ENCODE measurements around the gene MYO1D.
"Not testable (repeated sequence)": the region's sequence is repeated elsewhere in the genome, so short reads cannot be mapped to it uniquely, and the experiment has no call there.

Gene MYO1D

DNA sequence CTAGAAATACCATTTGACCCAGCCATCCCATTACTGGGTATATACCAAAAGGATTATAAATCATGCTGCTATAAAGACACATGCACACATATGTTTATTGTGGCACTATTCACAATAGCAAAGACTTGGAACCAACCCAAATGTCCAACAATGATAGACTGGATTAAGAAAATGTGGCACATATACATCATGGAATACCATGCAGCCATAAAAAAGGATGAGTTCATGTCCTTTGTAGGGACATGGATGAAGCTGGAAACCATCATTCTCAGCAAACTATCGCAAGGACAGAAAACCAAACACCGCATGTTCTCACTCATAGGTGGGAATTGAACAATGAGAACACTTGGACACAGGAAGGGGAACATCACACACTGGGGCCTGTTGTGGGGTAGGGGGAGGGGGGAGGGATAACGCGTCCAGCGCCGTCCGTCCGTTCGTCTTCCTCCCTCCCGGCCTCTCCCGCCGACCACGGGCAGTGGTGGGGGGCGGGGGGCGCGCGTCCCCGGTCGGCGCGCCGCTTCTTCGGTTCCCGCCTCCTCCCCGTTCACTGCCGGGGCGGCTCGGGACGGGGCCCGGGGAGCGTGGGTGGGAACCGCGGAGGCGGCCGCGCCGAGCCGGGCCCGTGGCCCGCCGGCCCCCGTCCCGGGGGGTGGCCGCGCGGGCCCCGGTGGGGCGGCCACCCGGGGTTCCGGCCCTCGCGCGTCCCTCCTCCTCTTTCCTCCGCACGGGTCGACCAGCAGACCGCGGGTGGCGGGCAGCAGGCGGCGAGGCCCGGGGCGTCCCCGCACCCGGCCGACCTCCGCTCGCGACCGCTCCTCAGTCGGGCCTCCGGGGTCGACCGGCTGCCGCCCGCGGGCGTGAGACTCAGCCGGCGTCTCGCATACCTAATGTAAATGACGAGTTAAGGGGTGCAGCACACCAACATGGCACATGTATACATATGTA lies 54.7 kb downstream of the MYO1D start:
- not testable (repeated sequence) for H3K4me1 Mint-ChIP-seq; H3K9me3 Mint-ChIP-seq; H3K27ac Mint-ChIP-seq; DNase-seq (ENCODE audit: low spot score in 2 of 2); H3K36me3 Mint-ChIP-seq; H3K4me3 Mint-ChIP-seq; ATAC-seq

DNA sequence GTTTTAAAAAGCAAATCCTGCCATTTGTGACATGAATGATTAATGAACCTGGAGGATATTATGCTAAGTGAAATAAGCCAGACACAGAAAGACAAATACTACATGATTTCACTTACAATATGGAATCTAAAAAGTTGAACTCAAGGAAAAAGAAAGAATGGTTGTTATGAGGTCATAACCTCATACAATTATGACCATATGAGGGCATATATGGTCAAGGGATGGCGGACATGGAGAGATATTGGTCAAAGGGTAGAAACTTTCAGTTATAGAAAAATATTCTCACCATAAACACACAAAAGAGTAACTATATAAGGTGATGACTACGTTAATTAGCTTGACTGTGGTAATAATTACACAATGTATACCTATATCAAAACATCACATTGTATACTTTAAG lies 56.5 kb downstream of the MYO1D start:
- ATAC-seq = no peak
- Mint-ChIP-seq H3K27ac (no peak overlapping the region), H3K36me3 (no peaks in the 10 kb centered on the region), H3K4me1 (no peaks in the 10 kb centered on the region), H3K9me3 (no peaks in the 10 kb centered on the region), H3K4me3 (no peak overlapping the region)
- no peak for DNase-seq (ENCODE audit: low spot score in 2 of 2)

- H3K36me3 Mint-ChIP-seq = no peaks in the 10 kb centered on the region
- no peaks in the 10 kb centered on the region for H3K9me3 Mint-ChIP-seq
- H3K4me3 Mint-ChIP-seq = no peak overlapping the region
- no peak overlapping the region for H3K27ac Mint-ChIP-seq
- ATAC-seq (no peak), DNase-seq (ENCODE audit: low spot score in 2 of 2) (no peak)
- H3K4me1 Mint-ChIP-seq = no peaks in the 10 kb centered on the region
These were observed 57.1 kb downstream of the MYO1D start for GRCh38 chr17:32819787-32820186.

GRCh38 chr17:32819035-32819434 lies 57.9 kb downstream of the MYO1D start:
- no peak overlapping the region for H3K27ac Mint-ChIP-seq
- DNase-seq (ENCODE audit: low spot score in 2 of 2) = no peak

GRCh38 chr17:32815460-32815859 lies 61.5 kb downstream of the MYO1D start:
- no peak for ATAC-seq
- no peak for DNase-seq (ENCODE audit: low spot score in 2 of 2)
- Mint-ChIP-seq H3K27ac (no peak overlapping the region), H3K4me1 (peaks cover 4% of the 10 kb centered on the region), H3K9me3 (no peaks in the 10 kb centered on the region), H3K36me3 (no peaks in the 10 kb centered on the region), H3K4me3 (no peak overlapping the region)

More at GRCh38 chr17:32819035-32819434, 57.9 kb downstream of the MYO1D start:
- no peaks in the 10 kb centered on the region for H3K9me3 Mint-ChIP-seq
- H3K36me3 Mint-ChIP-seq = no peaks in the 10 kb centered on the region
- no peaks in the 10 kb centered on the region for H3K4me1 Mint-ChIP-seq
- no peak overlapping the region for H3K4me3 Mint-ChIP-seq
- peak; percentile 51 for ATAC-seq

DNA sequence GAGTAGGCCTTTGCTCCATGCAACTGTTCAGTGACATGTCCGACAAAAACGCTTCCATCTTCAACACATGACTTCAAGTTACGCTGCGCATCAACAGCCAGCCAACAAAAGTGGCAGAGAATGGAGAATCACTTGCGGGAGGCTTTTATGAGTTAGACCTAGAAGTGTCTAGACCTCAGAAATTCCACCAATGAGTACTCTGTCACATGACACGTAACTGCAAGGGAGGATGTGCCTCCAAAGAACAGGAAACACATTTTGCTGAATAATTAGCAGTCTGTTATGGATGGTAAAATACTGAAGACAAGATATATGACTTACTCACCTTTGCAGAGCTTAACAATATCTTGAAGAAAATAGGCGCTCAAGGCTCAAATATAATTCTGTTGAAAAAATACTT lies 62.1 kb downstream of the MYO1D start:
- Mint-ChIP-seq H3K4me3 (no peak overlapping the region), H3K36me3 (no peaks in the 10 kb centered on the region), H3K9me3 (no peaks in the 10 kb centered on the region), H3K4me1 (peaks cover 8% of the 10 kb centered on the region), H3K27ac (no peak overlapping the region)
- no peak for DNase-seq (ENCODE audit: low spot score in 2 of 2)
- ATAC-seq = peak; percentile 44

- Mint-ChIP-seq H3K36me3 (no peaks in the 10 kb centered on the region), H3K9me3 (no peaks in the 10 kb centered on the region), H3K4me1 (peaks cover 12% of the 10 kb centered on the region), H3K27ac (no peak overlapping the region), H3K4me3 (no peak overlapping the region)
- ATAC-seq (no peak), DNase-seq (ENCODE audit: low spot score in 2 of 2) (no peak)
These were observed 63.9 kb downstream of the MYO1D start for GRCh38 chr17:32813021-32813420.

- H3K9me3 Mint-ChIP-seq = no peaks in the 10 kb centered on the region
- no peak for DNase-seq (ENCODE audit: low spot score in 2 of 2)
- no peak for ATAC-seq
- no peak overlapping the region for H3K27ac Mint-ChIP-seq
- peaks cover 13% of the 10 kb centered on the region for H3K4me1 Mint-ChIP-seq
- no peaks in the 10 kb centered on the region for H3K36me3 Mint-ChIP-seq
- no peak overlapping the region for H3K4me3 Mint-ChIP-seq
These were observed 66.2 kb downstream of the MYO1D start for GRCh38 chr17:32810690-32811089.

DNA sequence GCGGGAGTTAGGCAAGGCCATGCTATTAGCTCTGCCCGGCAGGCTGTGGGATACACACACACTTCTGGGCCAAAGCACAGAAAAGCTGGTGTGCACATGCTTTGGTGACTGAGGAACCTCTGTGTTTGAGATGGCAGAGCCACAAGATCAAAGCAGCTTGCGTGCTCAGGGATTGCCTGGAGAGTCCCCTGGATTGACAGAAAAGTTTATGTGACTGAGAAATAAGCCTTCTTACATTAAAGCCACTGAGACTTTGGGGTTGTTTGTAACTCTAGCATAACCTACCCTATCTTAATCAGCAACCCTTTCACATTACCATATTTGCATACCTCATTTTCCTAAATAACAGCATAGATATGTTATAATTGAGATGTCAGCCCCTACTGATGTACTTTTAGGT lies 69.3 kb downstream of the MYO1D start:
- peaks cover 19% of the 10 kb centered on the region for H3K4me1 Mint-ChIP-seq
- no peaks in the 10 kb centered on the region for H3K36me3 Mint-ChIP-seq
- no peaks in the 10 kb centered on the region for H3K9me3 Mint-ChIP-seq
- no peak for ATAC-seq
- DNase-seq (ENCODE audit: low spot score in 2 of 2) = no peak
- no peak overlapping the region for H3K27ac Mint-ChIP-seq
- H3K4me3 Mint-ChIP-seq = no peak overlapping the region

DNA sequence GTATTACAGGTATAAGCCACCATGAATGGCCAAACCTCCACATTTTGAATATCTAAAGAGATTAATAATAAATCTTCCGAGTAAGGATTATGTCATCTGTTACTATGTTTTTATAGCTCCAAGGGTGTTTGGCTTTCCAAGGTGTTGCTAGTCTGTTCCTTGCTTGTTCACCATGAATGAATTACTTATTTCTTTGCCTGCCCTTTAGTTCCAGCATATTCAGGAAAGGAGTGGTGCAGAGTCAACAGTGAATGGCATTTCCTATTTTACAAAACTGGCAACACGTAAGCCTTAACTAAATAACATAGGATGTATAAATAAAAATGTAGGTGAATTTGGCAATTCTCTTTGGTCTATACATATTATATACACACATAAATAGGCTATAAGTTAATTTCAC lies 70.3 kb downstream of the MYO1D start:
- Mint-ChIP-seq H3K4me1 (peaks cover 16% of the 10 kb centered on the region), H3K4me3 (no peak overlapping the region), H3K27ac (no peak overlapping the region), H3K36me3 (no peaks in the 10 kb centered on the region), H3K9me3 (no peaks in the 10 kb centered on the region)
- ATAC-seq (no peak), DNase-seq (ENCODE audit: low spot score in 2 of 2) (no peak)

- Mint-ChIP-seq H3K4me3 (no peak overlapping the region), H3K4me1 (peaks cover 16% of the 10 kb centered on the region)
- peak; percentile 58 for ATAC-seq
These were observed 71.6 kb downstream of the MYO1D start for GRCh38 chr17:32805029-32805976.

GRCh38 chr17:32803544-32803943 lies 73.4 kb downstream of the MYO1D start:
- Mint-ChIP-seq H3K27ac (no peak overlapping the region), H3K9me3 (no peaks in the 10 kb centered on the region), H3K4me3 (no peak overlapping the region), H3K4me1 (peaks cover 7% of the 10 kb centered on the region), H3K36me3 (no peaks in the 10 kb centered on the region)
- ATAC-seq (no peak), DNase-seq (ENCODE audit: low spot score in 2 of 2) (no peak)

More at GRCh38 chr17:32805029-32805976, 71.6 kb downstream of the MYO1D start:
- H3K27ac Mint-ChIP-seq = no peak overlapping the region
- H3K9me3 Mint-ChIP-seq = no peaks in the 10 kb centered on the region
- no peaks in the 10 kb centered on the region for H3K36me3 Mint-ChIP-seq
- DNase-seq (ENCODE audit: low spot score in 2 of 2) = no peak

DNA sequence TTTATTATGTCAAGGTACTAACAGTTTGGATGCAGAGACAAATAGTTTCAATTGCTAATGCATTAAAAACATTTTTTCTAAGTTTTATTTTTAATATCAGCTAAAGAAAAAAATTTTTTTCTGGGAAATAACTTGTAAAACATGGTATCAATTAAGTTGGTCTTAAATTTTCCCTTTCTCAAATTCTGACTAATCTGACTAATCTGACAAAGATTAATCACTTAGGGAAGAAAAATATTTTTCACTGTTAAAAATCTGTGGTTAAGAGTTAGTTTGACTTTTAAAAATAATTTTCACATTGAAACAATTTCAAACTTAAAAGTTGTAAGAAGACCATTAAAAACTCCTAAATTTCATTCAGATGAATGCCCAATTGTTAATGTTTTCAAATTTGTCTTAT lies 74.6 kb downstream of the MYO1D start:
- Mint-ChIP-seq H3K36me3 (no peaks in the 10 kb centered on the region), H3K27ac (no peak overlapping the region), H3K9me3 (no peaks in the 10 kb centered on the region), H3K4me3 (no peak overlapping the region), H3K4me1 (peaks cover 7% of the 10 kb centered on the region)
- no peak for DNase-seq (ENCODE audit: low spot score in 2 of 2)
- ATAC-seq = no peak

DNA sequence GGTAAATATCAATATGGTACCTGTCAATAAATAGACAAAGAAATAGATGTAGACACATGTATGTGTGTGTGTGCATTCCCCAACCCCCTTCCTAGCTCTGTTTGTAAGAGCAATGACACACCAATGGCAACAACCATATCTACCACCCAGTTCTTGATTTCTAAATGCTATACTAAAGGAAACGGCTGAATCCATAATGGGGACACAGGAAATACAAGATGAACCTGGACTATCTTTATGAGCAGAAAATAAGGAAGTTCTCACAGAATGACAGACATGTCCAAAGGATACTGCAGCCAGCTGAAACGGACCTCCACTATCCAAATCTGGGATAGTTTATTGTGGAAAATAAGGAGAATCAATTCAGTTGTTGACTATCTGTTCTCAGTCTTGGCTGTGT lies 75.3 kb downstream of the MYO1D start:
- Mint-ChIP-seq H3K4me3 (no peak overlapping the region), H3K4me1 (peaks cover 7% of the 10 kb centered on the region), H3K27ac (no peak overlapping the region), H3K36me3 (no peaks in the 10 kb centered on the region), H3K9me3 (no peaks in the 10 kb centered on the region)
- no peak for ATAC-seq
- DNase-seq (ENCODE audit: low spot score in 2 of 2) = no peak

DNA sequence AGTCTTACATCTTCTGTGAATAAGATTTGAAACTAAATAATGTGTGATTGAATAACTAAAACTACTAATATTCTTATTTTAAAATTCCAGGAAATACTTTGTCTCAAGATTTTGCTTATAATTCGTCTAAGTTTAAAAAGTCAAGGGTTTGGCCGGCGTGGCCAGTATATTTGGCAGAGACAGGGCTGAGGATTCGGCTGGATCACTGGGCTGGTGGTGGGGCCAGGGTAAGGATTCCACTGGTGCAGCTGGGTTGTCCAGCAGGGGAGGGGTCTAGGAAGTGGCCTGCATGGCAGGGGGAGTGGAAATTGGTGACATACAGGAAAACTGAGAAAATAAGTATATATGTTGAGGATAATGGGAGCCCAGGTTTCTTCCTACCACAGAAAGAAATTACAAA lies 75.7 kb downstream of the MYO1D start:
- Mint-ChIP-seq H3K4me1 (peaks cover 7% of the 10 kb centered on the region), H3K9me3 (no peaks in the 10 kb centered on the region), H3K27ac (no peak overlapping the region), H3K36me3 (no peaks in the 10 kb centered on the region), H3K4me3 (no peak overlapping the region)
- DNase-seq (ENCODE audit: low spot score in 2 of 2) (no peak), ATAC-seq (no peak)

All from stimulated activated effector memory CD8-positive, alpha-beta T cell treated with anti-CD3 and anti-CD28 coated beads, Interleukin-12 subunit alpha, Interleukin-12 subunit beta, amount 100 ng/mL, for 72 hours (primary cell).